Measurements from ENCODE around the gene P4HA2. TPM values are rescaled to one million over a fixed set of nuclear protein-coding genes. Genes with fewer than 3 reads are reported as not detected.
A peak's percentile ranks its signal among the peaks of the same experiment; 100 is the strongest.

Gene P4HA2
- total and polyA plus RNA-seq, 2 donors (not counting 1 experiment from before 2014, with no cell fraction given): 184 to 553 TPM

- Histone ChIP-seq H3K27me3 (ENCODE audit: control insufficient read depth, insufficient read depth, low read length) (no peaks in the 10 kb centered on the region), H3K79me2 (ENCODE audit: control insufficient read depth, insufficient read depth, low read length) (no peaks in the 10 kb centered on the region), H4K20me1 (ENCODE audit: control insufficient read depth, extremely low read depth, insufficient read depth, low read length) (no peaks in the 10 kb centered on the region), H3K4me3 (replicated peaks in 1 of 4; ENCODE audit: control extremely low read depth in 1 of 4, insufficient read depth in 1 of 4, low read depth in 3 of 4, low read length in 4 of 4) (no peak overlapping the region), H3K4me1 (ENCODE audit: control insufficient read depth, extremely low read depth, insufficient read depth, low read length) (peaks cover under 1% of the 10 kb centered on the region), H3K36me3 (ENCODE audit: control insufficient read depth, insufficient read depth, low read length) (no peaks in the 10 kb centered on the region), H3K9ac (ENCODE audit: insufficient read depth, low read length) (no peak overlapping the region), H3K4me2 (ENCODE audit: extremely low read depth, insufficient read depth, low read length) (no peak overlapping the region), H3K27ac (ENCODE audit: insufficient read depth, low read length) (no peak overlapping the region), H3K9me3 (ENCODE audit: control insufficient read depth, insufficient read depth, low read depth, low read length) (no peaks in the 10 kb centered on the region), H2AFZ (ENCODE audit: low read length) (no peak overlapping the region)
- no peak for DNase-seq (ENCODE audit: low read depth in 2 of 2)
- TF ChIP-seq EZH2 (IDR thresholded peaks at IDR 0.05; ENCODE audit: low read length, missing control alignments) (no peak), CTCF (conservative IDR thresholded peaks at IDR 0.05 in 1 of 2, IDR thresholded peaks at IDR 0.05 in 1 of 2; ENCODE audit: low read depth in 1 of 2, low read length in 2 of 2) (no peak)
Measured at GRCh38 chr5:132253452-132254320, 26.0 kb upstream of the P4HA2 start.

- H3K36me3 ChIP-seq (ENCODE audit: control insufficient read depth, insufficient read depth, low read length): no peaks in the 10 kb centered on the region
- H2AFZ ChIP-seq (ENCODE audit: low read length): no peak overlapping the region
- H3K9ac ChIP-seq (ENCODE audit: insufficient read depth, low read length): no peak overlapping the region
- DNase-seq (ENCODE audit: low read depth in 2 of 2): no peak
- H3K27me3 ChIP-seq (ENCODE audit: control insufficient read depth, insufficient read depth, low read length): no peaks in the 10 kb centered on the region
- H3K79me2 ChIP-seq (ENCODE audit: control insufficient read depth, insufficient read depth, low read length): no peaks in the 10 kb centered on the region
- no peaks in the 10 kb centered on the region for H3K9me3 ChIP-seq (ENCODE audit: control insufficient read depth, insufficient read depth, low read depth, low read length)
- no peak overlapping the region for H3K4me3 ChIP-seq (replicated peaks in 1 of 4; ENCODE audit: control extremely low read depth in 1 of 4, insufficient read depth in 1 of 4, low read depth in 3 of 4, low read length in 4 of 4)
- H3K27ac ChIP-seq (ENCODE audit: insufficient read depth, low read length): no peak overlapping the region
- H4K20me1 ChIP-seq (ENCODE audit: control insufficient read depth, extremely low read depth, insufficient read depth, low read length): no peaks in the 10 kb centered on the region
- H3K4me1 ChIP-seq (ENCODE audit: control insufficient read depth, extremely low read depth, insufficient read depth, low read length): no peaks in the 10 kb centered on the region
- TF ChIP-seq EZH2 (IDR thresholded peaks at IDR 0.05; ENCODE audit: low read length, missing control alignments) (no peak), CTCF (conservative IDR thresholded peaks at IDR 0.05 in 1 of 2, IDR thresholded peaks at IDR 0.05 in 1 of 2; ENCODE audit: low read depth in 1 of 2, low read length in 2 of 2) (no peak)
- no peak overlapping the region for H3K4me2 ChIP-seq (ENCODE audit: extremely low read depth, insufficient read depth, low read length)
Measured at GRCh38 chr5:132253008-132253441, 25.4 kb upstream of the P4HA2 start.

DNA sequence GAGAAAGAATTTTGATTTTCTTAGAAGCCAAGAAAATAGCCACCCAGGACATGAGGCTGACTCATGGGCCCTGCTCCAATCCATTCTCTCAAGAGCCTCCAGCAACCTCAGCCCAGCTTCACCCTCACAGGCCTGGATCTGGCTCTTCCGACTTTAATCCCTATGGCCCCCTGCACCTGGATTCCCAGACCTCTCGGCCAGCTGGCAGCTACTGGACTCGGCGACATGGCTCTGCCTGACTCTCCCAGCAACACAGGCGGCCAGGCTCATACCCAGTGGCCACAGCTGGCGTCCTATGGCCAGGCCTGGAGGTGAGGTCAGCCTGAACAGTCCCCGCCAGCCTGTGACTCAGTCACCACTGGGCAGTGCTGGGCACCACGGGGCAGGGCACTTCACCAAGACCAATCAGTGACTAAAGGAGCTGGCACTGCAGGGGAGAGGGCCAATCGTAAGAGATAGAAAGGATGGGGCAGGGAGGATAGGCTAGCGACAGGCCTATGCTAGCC lies 23.6 kb upstream of the P4HA2 start:
- no peaks in the 10 kb centered on the region for H3K4me1 ChIP-seq (ENCODE audit: control insufficient read depth, extremely low read depth, insufficient read depth, low read length)
- H3K9ac ChIP-seq (ENCODE audit: insufficient read depth, low read length): no peak overlapping the region
- H3K79me2 ChIP-seq (ENCODE audit: control insufficient read depth, insufficient read depth, low read length): no peaks in the 10 kb centered on the region
- H3K4me2 ChIP-seq (ENCODE audit: extremely low read depth, insufficient read depth, low read length): no peak overlapping the region
- no peaks in the 10 kb centered on the region for H3K9me3 ChIP-seq (ENCODE audit: control insufficient read depth, insufficient read depth, low read depth, low read length)
- no peak overlapping the region for H3K4me3 ChIP-seq (replicated peaks in 1 of 4; ENCODE audit: control extremely low read depth in 1 of 4, insufficient read depth in 1 of 4, low read depth in 3 of 4, low read length in 4 of 4)
- TF ChIP-seq EZH2 (IDR thresholded peaks at IDR 0.05; ENCODE audit: low read length, missing control alignments) (no peak), CTCF (conservative IDR thresholded peaks at IDR 0.05 in 1 of 2, IDR thresholded peaks at IDR 0.05 in 1 of 2; ENCODE audit: low read depth in 1 of 2, low read length in 2 of 2) (no peak)
- DNase-seq (ENCODE audit: low read depth in 2 of 2): peak in 1 of 2 donors; percentile 63
- no peaks in the 10 kb centered on the region for H3K36me3 ChIP-seq (ENCODE audit: control insufficient read depth, insufficient read depth, low read length)
- H2AFZ ChIP-seq (ENCODE audit: low read length): no peak overlapping the region
- no peaks in the 10 kb centered on the region for H3K27me3 ChIP-seq (ENCODE audit: control insufficient read depth, insufficient read depth, low read length)
- H3K27ac ChIP-seq (ENCODE audit: insufficient read depth, low read length): no peak overlapping the region
- no peaks in the 10 kb centered on the region for H4K20me1 ChIP-seq (ENCODE audit: control insufficient read depth, extremely low read depth, insufficient read depth, low read length)

All from fibroblast of lung (primary cell).